GM21576 (cell line): ENCODE results near the gene PTPN3.
"Not testable (repeated sequence)": the region's sequence is repeated elsewhere in the genome, so short reads cannot be mapped to it uniquely, and the experiment has no call there.

Experiments
- ATAC-seq: cut with Tn5 transposase; IDR thresholded peaks from one replicate; pipeline ENCODE4 v1.9.1; 2021; ENCODE audit warnings: mild to moderate bottlenecking, moderate library complexity; ENCODE audit not compliant: unreplicated experiment

Gene PTPN3

DNA sequence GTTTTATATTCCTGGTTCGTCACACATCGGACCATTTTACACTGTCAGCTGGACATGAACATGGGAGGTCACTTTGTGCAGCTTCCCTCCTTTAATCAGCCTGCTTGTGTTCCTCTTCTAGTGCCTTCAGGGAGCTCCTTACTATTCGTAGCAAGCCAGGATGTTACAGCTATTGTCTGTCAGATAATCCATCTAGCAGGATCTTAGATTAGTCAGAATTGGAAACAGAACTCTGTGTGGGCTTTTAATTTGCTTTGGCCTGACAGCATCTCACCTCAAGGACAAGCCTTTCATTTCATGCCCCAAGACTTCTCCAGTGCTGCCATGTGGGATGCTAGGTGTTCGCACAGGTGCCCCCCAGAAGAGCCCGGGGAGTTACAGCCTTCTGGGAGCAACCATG is 147.1 kb downstream of the PTPN3 start:
- ATAC-seq: no peak

GRCh38 chr9:109349421-109349846 is 148.7 kb downstream of the PTPN3 start:
- no peak for ATAC-seq

GRCh38 chr9:109346904-109347303 is 151.2 kb downstream of the PTPN3 start:
- ATAC-seq: no peak

- no peak for ATAC-seq
These were observed 153.2 kb downstream of the PTPN3 start for GRCh38 chr9:109344866-109345265.

DNA sequence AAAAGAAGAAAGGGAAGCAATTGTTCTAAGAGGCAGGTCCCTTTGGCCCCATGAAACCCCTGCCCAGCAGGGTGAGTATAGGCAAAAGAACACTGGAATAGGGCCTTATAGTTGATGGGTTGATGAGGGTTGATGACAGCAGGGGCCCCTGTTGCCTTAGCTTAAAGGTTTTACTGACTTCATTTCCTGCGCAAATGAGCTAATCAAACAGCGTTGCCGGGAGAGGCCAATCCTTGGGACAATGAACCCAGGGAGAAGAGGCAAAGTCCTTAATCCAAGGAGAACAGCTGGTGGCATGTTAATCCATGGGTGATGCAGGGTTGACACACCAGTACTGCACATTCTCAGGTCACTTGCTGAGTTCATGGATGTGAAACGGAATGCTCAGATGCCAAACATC is 155.2 kb downstream of the PTPN3 start:
- no peak for ATAC-seq

DNA sequence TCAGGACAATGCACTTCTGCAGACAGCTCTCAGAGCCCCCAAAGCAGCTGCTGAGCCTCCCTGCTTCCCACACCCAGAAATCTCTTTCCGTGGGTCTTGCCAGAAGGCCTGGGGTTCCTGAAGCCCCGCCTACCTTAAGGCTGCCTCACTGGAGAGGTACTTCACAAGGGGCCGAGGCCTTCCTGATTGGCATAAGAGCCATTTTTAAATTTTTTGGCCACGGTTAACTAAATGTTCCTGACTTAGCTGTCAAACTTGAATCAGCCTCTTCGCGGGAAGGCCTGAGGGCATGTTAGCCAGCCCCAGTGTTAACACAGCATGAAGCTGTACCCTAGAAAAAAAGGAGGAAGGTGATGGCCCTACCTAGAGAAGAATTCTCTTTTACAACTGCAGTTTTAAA is 156.5 kb downstream of the PTPN3 start:
- no peak for ATAC-seq

- not testable (repeated sequence) for ATAC-seq
These were observed 157.1 kb downstream of the PTPN3 start for GRCh38 chr9:109340979-109341378.

DNA sequence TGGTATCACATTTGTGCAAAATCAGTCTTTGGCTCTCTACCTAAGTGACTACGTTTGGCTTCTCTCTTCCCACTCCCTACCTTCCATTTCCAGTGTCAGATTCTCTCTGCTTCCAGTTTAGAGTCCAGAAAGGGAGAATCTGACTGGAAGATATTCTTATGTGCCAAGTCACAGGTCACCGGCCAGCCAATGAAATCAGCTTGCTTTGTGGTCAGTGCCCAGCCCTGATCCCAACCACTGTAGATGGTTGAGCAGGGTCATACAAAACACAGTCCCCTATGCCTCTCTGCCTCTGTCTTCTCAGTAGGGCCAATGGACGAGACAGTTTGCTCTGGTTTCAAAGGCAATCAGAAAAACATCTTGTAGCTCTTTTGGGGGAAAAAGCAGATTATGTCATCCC is 161.7 kb downstream of the PTPN3 start:
- ATAC-seq: no peak

DNA sequence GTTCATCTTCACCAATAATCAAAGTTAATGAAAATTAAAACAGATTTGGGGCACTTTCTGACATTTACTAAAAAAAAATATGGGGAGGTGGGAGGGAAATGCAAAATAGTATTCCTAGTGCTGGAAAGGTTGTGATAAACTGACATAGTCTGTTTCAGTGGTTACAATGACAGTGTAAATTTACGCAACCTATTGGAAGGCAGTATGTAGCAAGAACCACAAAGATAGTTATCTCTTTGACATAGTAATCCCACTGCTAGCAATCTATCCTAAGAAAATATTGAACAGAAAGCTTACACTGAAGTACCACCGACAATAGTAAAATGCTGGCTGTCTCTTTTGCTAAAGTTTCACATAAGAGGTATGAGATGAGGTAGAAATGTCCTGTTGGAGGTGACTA is 162.2 kb downstream of the PTPN3 start:
- ATAC-seq: no peak

GRCh38 chr9:109335121-109335520 is 163.0 kb downstream of the PTPN3 start:
- no peak for ATAC-seq

- ATAC-seq: no peak
These were observed 166.8 kb downstream of the PTPN3 start for GRCh38 chr9:109331353-109331752.

- no peak for ATAC-seq
These were observed 168.4 kb downstream of the PTPN3 start for GRCh38 chr9:109329638-109330258.

DNA sequence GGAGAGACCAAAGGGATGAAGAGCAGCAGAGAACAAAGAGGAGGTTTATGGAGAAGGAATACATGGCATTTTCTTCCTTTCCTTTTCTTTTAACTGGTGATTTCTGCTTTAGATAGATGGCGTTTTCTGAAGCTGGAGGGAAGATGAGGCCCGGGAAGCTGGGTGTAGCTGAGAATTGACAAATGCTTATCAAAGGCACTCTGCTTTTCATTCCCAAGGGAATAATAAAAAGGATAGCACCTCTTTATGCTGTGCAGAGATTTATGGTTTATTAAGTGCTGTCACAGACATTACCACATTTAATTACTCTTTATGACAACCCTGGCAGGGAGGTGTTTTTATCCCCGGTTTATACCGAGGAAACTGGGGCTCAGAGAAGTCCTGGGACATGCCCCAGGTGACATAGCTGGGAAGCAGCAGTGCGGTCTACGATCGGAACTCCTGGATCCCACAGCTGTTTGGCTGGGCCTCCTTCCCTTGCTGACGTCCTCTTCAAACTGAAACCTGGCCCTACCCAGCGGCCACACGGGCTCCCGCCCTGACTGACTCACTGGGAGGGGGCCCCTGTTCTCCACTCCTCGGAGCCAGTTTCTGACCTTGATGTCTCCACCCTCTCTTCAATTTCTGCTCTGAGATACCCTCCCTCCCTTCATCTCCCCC is 169.0 kb downstream of the PTPN3 start:
- no peak for ATAC-seq
